WTC11 (cell line): ENCODE data around the gene PLAAT3. TPM values are rescaled to one million over a fixed set of nuclear protein-coding genes. Genes with fewer than 3 reads are reported as not detected.

Experiments
- ATAC-seq: fragments of 200-7000 bp; cut with Tn5 transposase; 2 replicates; pipeline ENCODE4 v1.10.0; 2021; ENCODE audit warnings: mild to moderate bottlenecking, moderate library complexity
- CTCF ChIA-PET: fragments of 300-600 bp; sonication (Branson Sonifier 250); formaldehyde crosslinking; loops from one replicate; lab custom pipeline; 2021; ENCODE audit warnings: antibody characterized with exemption; lab: Charles Lee
- POLR2A ChIA-PET: fragments of 350-600 bp; sonication (Branson Sonifier 250); formaldehyde crosslinking; loops from one replicate; lab custom pipeline; 2021; ENCODE audit warnings: antibody characterized with exemption; lab: Charles Lee
- DNase-seq: peaks from one replicate; pipeline ENCODE4 v3.0.0; 2021; ENCODE audit warnings: low spot score
- H3K27ac Mint-ChIP-seq: 2 replicates; pipeline ENCODE4 v1.8.0; 2021; ENCODE audit warnings: mixed read lengths
- H3K27me3 Mint-ChIP-seq: 2 replicates; pipeline ENCODE4 v1.8.0; 2021; ENCODE audit warnings: low read depth, mild to moderate bottlenecking, moderate library complexity, mixed read lengths
- H3K36me3 Mint-ChIP-seq: 2 replicates; pipeline ENCODE4 v1.8.0; 2021; ENCODE audit warnings: mixed read lengths
- H3K4me1 Mint-ChIP-seq: 2 replicates; pipeline ENCODE4 v1.8.0; 2022; ENCODE audit warnings: mixed read lengths
- H3K4me3 Mint-ChIP-seq: 2 replicates; pipeline ENCODE4 v1.8.0; 2021; ENCODE audit warnings: mild to moderate bottlenecking, moderate library complexity, mixed read lengths
- H3K9me3 Mint-ChIP-seq: 2 replicates; pipeline ENCODE4 v1.8.0; 2021; ENCODE audit warnings: mixed read lengths
- ELF4 ChIP-seq: sonication (generic); formaldehyde crosslinking; IDR thresholded peaks from 2 replicates; pipeline ENCODE4 v1.8.1; 2022; ENCODE audit warnings: low read depth, mild to moderate bottlenecking, moderate library complexity, missing genetic modification reagents
- EMX1 ChIP-seq: fragments of 250-450 bp; sonication (Bioruptor Pico); IDR thresholded peaks from 2 replicates; pipeline ENCODE4 v1.8.0; 2021; ENCODE audit warnings: mild to moderate bottlenecking
- FOXK1 ChIP-seq: sonication (generic); formaldehyde crosslinking; IDR thresholded peaks from 2 replicates; pipeline ENCODE4 v1.8.0; 2022; ENCODE audit warnings: mild to moderate bottlenecking, moderate library complexity, missing genetic modification reagents
- JAZF1 ChIP-seq: fragments of 250-450 bp; sonication (Bioruptor Pico); IDR thresholded peaks from 2 replicates; pipeline ENCODE4 v1.9.0; 2021; ENCODE audit warnings: moderate library complexity, mild to moderate bottlenecking, inconsistent platforms
- NR1H2 ChIP-seq: sonication (generic); formaldehyde crosslinking; IDR thresholded peaks from 2 replicates; pipeline ENCODE4 v1.9.0; 2021; ENCODE audit warnings: mild to moderate bottlenecking, moderate library complexity, missing genetic modification reagents
- SMAD4 ChIP-seq: sonication (generic); formaldehyde crosslinking; IDR thresholded peaks from 2 replicates; pipeline ENCODE4 v1.8.0; 2022; ENCODE audit warnings: mild to moderate bottlenecking, missing genetic modification reagents
- SP1 ChIP-seq: sonication (generic); formaldehyde crosslinking; conservative IDR thresholded peaks from 2 replicates; pipeline ENCODE4 v1.8.1; 2022; ENCODE audit warnings: missing genetic modification reagents
- TEAD4 ChIP-seq: sonication (generic); formaldehyde crosslinking; IDR thresholded peaks from 2 replicates; pipeline ENCODE4 v1.8.0; 2022; ENCODE audit warnings: mild to moderate bottlenecking, missing genetic modification reagents
- ZNF121 ChIP-seq: sonication (generic); formaldehyde crosslinking; IDR thresholded peaks from 2 replicates; pipeline ENCODE4 v1.8.0; 2023; ENCODE audit warnings: missing genetic modification reagents
- ZNF232 ChIP-seq: sonication (generic); formaldehyde crosslinking; IDR thresholded peaks from 2 replicates; pipeline ENCODE4 v1.8.0; 2022; ENCODE audit warnings: mild to moderate bottlenecking, missing genetic modification reagents
- ZNF263 ChIP-seq: sonication (generic); formaldehyde crosslinking; IDR thresholded peaks from 2 replicates; pipeline ENCODE4 v1.8.1; 2022; ENCODE audit warnings: low read depth, mild to moderate bottlenecking, moderate library complexity, missing genetic modification reagents
- ZNF671 ChIP-seq: fragments of 250-450 bp; sonication (Bioruptor Pico); IDR thresholded peaks from 2 replicates; pipeline ENCODE4 v1.8.0; 2021; ENCODE audit warnings: mild to moderate bottlenecking
- total RNA-seq: library from RNA; stranded (reverse); gene quantifications from 3 replicates; pipeline ENCODE4 v1.2.3, GENCODE V29; 2021
- TF ChIP-seq, protein P1 (sequence below): sonication (generic); formaldehyde crosslinking; conservative IDR thresholded peaks from 2 replicates; pipeline ENCODE4 v1.8.1; 2023; ENCODE audit warnings: mild to moderate bottlenecking, low read depth, missing genetic modification reagents, moderate library complexity
- TF ChIP-seq, protein P2 (sequence below): sonication (generic); formaldehyde crosslinking; IDR thresholded peaks from 2 replicates; pipeline ENCODE4 v1.8.0; 2023; ENCODE audit warnings: mild to moderate bottlenecking, missing genetic modification reagents
- TF ChIP-seq, protein P3 (sequence below): fragments of 250-450 bp; sonication (Bioruptor Pico); IDR thresholded peaks from 2 replicates; pipeline ENCODE4 v1.8.0; 2021; ENCODE audit warnings: mild to moderate bottlenecking
- TF ChIP-seq, protein P4 (sequence below): sonication (generic); formaldehyde crosslinking; conservative IDR thresholded peaks from 2 replicates; pipeline ENCODE4 v1.8.1; 2022; ENCODE audit warnings: mild to moderate bottlenecking, missing genetic modification reagents
- TF ChIP-seq, protein P5 (sequence below): fragments of 250-450 bp; sonication (Bioruptor Pico); IDR thresholded peaks from 2 replicates; pipeline ENCODE4 v1.9.0; 2021; ENCODE audit warnings: mild to moderate bottlenecking
- TF ChIP-seq, protein P6 (sequence below): sonication (generic); formaldehyde crosslinking; IDR thresholded peaks from 2 replicates; pipeline ENCODE4 v1.8.0; 2023; ENCODE audit warnings: missing genetic modification reagents
- TF ChIP-seq, protein P7 (sequence below): sonication (generic); formaldehyde crosslinking; IDR thresholded peaks from 2 replicates; pipeline ENCODE4 v1.8.1; 2022; ENCODE audit warnings: low read depth, mild to moderate bottlenecking, moderate library complexity, missing genetic modification reagents, borderline replicate concordance
- TF ChIP-seq, protein P8 (sequence below): sonication (generic); formaldehyde crosslinking; IDR thresholded peaks from 2 replicates; pipeline ENCODE4 v1.8.0; 2023; ENCODE audit warnings: missing genetic modification reagents, mild to moderate bottlenecking, borderline replicate concordance

The PLAAT3 gene
- total RNA-seq, 1 experiment from 2014 or later = 160 TPM

DNA sequence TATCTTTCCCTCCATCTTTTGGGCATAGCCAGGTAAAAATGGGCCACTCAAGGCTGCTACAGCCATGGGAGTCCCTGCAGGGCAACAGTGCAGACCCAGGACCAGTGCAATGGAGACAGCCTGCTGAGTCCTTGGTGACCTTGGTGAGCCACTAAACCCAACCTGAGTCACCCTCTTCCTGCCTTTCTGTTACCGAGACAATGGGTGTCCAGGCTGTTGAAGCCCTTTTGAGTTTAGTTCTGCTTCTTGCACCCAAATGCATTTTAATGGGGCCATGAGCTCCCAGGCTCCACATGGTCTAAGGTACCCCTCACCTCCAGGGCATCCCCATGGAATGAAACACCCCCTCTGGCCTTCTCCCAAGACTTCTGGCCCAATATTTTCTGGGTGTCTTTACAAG lies 78.5 kb downstream of the PLAAT3 start (continued):
- TF ChIP-seq, protein P1, sequence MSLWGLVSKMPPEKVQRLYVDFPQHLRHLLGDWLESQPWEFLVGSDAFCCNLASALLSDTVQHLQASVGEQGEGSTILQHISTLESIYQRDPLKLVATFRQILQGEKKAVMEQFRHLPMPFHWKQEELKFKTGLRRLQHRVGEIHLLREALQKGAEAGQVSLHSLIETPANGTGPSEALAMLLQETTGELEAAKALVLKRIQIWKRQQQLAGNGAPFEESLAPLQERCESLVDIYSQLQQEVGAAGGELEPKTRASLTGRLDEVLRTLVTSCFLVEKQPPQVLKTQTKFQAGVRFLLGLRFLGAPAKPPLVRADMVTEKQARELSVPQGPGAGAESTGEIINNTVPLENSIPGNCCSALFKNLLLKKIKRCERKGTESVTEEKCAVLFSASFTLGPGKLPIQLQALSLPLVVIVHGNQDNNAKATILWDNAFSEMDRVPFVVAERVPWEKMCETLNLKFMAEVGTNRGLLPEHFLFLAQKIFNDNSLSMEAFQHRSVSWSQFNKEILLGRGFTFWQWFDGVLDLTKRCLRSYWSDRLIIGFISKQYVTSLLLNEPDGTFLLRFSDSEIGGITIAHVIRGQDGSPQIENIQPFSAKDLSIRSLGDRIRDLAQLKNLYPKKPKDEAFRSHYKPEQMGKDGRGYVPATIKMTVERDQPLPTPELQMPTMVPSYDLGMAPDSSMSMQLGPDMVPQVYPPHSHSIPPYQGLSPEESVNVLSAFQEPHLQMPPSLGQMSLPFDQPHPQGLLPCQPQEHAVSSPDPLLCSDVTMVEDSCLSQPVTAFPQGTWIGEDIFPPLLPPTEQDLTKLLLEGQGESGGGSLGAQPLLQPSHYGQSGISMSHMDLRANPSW (CRISPR knock-in tag) = no peak
- TF ChIP-seq, protein P2, sequence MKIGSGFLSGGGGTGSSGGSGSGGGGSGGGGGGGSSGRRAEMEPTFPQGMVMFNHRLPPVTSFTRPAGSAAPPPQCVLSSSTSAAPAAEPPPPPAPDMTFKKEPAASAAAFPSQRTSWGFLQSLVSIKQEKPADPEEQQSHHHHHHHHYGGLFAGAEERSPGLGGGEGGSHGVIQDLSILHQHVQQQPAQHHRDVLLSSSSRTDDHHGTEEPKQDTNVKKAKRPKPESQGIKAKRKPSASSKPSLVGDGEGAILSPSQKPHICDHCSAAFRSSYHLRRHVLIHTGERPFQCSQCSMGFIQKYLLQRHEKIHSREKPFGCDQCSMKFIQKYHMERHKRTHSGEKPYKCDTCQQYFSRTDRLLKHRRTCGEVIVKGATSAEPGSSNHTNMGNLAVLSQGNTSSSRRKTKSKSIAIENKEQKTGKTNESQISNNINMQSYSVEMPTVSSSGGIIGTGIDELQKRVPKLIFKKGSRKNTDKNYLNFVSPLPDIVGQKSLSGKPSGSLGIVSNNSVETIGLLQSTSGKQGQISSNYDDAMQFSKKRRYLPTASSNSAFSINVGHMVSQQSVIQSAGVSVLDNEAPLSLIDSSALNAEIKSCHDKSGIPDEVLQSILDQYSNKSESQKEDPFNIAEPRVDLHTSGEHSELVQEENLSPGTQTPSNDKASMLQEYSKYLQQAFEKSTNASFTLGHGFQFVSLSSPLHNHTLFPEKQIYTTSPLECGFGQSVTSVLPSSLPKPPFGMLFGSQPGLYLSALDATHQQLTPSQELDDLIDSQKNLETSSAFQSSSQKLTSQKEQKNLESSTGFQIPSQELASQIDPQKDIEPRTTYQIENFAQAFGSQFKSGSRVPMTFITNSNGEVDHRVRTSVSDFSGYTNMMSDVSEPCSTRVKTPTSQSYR = no peak
- TF ChIP-seq ELF4 (CRISPR knock-in tag) = no peak
- TF ChIP-seq, protein P3, sequence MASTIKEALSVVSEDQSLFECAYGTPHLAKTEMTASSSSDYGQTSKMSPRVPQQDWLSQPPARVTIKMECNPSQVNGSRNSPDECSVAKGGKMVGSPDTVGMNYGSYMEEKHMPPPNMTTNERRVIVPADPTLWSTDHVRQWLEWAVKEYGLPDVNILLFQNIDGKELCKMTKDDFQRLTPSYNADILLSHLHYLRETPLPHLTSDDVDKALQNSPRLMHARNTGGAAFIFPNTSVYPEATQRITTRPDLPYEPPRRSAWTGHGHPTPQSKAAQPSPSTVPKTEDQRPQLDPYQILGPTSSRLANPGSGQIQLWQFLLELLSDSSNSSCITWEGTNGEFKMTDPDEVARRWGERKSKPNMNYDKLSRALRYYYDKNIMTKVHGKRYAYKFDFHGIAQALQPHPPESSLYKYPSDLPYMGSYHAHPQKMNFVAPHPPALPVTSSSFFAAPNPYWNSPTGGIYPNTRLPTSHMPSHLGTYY = no peak
- TF ChIP-seq, protein P4, sequence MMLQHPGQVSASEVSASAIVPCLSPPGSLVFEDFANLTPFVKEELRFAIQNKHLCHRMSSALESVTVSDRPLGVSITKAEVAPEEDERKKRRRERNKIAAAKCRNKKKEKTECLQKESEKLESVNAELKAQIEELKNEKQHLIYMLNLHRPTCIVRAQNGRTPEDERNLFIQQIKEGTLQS (CRISPR knock-in tag) = no peak
- no peak for TF ChIP-seq JAZF1
- TF ChIP-seq TEAD4 (CRISPR knock-in tag) = no peak
- TF ChIP-seq NR1H2 = no peak

DNA sequence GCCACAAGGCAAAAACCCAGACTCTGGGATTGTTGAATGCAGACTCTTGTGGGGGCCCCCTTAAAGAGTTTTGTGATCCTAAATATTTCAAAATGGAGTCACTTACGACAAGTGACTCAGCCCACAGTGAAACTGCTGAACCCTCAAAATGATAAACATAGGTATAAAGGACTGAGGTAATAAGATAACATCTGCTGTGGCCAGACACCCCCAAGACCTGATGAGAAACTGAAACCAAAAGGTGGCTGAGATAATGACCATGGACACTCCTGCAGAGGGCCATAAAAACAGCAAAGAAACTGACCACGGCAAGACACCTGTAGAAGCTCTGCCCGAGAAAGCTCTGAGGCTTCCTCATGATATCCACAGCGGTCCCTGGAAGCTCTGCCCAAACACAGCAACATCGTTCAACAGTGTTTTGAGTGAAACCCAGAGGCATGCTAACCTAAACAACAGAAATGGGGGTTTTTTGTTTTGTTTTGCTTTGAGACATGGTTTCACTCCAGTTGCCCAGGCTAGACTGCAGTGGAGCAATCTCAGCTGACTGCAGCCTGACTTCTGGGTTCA lies 79.3 kb downstream of the PLAAT3 start:
- CTCF ChIA-PET = no interaction called here
- TF ChIP-seq ZNF121 (CRISPR knock-in tag) (no peak), SMAD4 (CRISPR knock-in tag) (no peak), ZNF232 (CRISPR knock-in tag) (no peak), EMX1 (CRISPR knock-in tag) (no peak), ZNF671 (no peak), SP1 (no peak), FOXK1 (CRISPR knock-in tag) (no peak), ZNF263 (CRISPR knock-in tag) (no peak)
- TF ChIP-seq, protein P5, sequence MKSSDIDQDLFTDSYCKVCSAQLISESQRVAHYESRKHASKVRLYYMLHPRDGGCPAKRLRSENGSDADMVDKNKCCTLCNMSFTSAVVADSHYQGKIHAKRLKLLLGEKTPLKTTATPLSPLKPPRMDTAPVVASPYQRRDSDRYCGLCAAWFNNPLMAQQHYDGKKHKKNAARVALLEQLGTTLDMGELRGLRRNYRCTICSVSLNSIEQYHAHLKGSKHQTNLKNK (CRISPR knock-in tag) = no peak
- TF ChIP-seq, protein P6, sequence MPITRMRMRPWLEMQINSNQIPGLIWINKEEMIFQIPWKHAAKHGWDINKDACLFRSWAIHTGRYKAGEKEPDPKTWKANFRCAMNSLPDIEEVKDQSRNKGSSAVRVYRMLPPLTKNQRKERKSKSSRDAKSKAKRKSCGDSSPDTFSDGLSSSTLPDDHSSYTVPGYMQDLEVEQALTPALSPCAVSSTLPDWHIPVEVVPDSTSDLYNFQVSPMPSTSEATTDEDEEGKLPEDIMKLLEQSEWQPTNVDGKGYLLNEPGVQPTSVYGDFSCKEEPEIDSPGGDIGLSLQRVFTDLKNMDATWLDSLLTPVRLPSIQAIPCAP (CRISPR knock-in tag) = no peak
- TF ChIP-seq, protein P7, sequence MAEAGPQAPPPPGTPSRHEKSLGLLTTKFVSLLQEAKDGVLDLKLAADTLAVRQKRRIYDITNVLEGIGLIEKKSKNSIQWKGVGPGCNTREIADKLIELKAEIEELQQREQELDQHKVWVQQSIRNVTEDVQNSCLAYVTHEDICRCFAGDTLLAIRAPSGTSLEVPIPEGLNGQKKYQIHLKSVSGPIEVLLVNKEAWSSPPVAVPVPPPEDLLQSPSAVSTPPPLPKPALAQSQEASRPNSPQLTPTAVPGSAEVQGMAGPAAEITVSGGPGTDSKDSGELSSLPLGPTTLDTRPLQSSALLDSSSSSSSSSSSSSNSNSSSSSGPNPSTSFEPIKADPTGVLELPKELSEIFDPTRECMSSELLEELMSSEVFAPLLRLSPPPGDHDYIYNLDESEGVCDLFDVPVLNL (CRISPR knock-in tag) = no peak
- TF ChIP-seq, protein P2 = no peak
- TF ChIP-seq, protein P8, sequence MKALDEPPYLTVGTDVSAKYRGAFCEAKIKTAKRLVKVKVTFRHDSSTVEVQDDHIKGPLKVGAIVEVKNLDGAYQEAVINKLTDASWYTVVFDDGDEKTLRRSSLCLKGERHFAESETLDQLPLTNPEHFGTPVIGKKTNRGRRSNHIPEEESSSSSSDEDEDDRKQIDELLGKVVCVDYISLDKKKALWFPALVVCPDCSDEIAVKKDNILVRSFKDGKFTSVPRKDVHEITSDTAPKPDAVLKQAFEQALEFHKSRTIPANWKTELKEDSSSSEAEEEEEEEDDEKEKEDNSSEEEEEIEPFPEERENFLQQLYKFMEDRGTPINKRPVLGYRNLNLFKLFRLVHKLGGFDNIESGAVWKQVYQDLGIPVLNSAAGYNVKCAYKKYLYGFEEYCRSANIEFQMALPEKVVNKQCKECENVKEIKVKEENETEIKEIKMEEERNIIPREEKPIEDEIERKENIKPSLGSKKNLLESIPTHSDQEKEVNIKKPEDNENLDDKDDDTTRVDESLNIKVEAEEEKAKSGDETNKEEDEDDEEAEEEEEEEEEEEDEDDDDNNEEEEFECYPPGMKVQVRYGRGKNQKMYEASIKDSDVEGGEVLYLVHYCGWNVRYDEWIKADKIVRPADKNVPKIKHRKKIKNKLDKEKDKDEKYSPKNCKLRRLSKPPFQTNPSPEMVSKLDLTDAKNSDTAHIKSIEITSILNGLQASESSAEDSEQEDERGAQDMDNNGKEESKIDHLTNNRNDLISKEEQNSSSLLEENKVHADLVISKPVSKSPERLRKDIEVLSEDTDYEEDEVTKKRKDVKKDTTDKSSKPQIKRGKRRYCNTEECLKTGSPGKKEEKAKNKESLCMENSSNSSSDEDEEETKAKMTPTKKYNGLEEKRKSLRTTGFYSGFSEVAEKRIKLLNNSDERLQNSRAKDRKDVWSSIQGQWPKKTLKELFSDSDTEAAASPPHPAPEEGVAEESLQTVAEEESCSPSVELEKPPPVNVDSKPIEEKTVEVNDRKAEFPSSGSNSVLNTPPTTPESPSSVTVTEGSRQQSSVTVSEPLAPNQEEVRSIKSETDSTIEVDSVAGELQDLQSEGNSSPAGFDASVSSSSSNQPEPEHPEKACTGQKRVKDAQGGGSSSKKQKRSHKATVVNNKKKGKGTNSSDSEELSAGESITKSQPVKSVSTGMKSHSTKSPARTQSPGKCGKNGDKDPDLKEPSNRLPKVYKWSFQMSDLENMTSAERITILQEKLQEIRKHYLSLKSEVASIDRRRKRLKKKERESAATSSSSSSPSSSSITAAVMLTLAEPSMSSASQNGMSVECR (CRISPR knock-in tag) = no peak

More for the DNA sequence above, 79.3 kb downstream of the PLAAT3 start:
- Mint-ChIP-seq H3K27ac (no peak overlapping the region), H3K4me1 (peaks cover 51% of the 10 kb centered on the region), H3K27me3 (no peaks in the 10 kb centered on the region; the same call in 1 of the 2 replicates), H3K9me3 (no peaks in the 10 kb centered on the region), H3K36me3 (no peaks in the 10 kb centered on the region), H3K4me3 (no peak overlapping the region)
- POLR2A ChIA-PET = no interaction called here
- ATAC-seq (no peak), DNase-seq (no peak)
